GM18499 (cell line): ENCODE results near the gene POLR2C.
"Not testable (repeated sequence)": the region's sequence is repeated elsewhere in the genome, so short reads cannot be mapped to it uniquely, and the experiment has no call there.

Source experiments
- ATAC-seq: cut with Tn5 transposase; IDR thresholded peaks from one replicate; pipeline ENCODE4 v1.9.1; 2021; ENCODE audit warnings: moderate number of reproducible peaks; ENCODE audit not compliant: insufficient read depth, unreplicated experiment

The POLR2C gene

GRCh38 chr16:57462209-57462977 is at the start of gene POLR2C:
TSS of gene POLR2C (plus strand) at chr16:57462679. CDS start at chr16:57462725, 46 bp downstream.
- no peak for ATAC-seq

DNA sequence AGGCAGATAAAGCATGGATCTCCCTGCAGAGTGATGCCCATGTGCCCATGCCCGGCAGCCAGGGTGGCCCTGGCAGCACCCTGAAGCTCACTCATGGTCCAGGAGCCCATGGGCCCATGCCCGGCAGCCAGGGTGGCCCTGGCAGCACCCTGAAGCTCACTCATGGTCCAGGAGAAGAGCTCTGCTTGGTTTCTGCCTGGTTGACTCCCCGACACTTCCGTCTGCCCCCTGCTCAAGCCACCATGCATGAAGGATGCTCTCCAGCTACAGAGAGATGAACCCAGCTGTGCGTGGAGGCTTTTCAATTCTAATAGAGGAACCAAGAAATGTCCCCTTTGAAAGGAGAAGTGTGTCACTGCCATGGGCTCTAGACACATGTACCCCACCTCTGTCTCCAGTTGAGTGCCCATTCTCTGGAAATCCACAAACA is 49.2 kb upstream of the POLR2C start:
- ATAC-seq: peak; percentile 56

DNA sequence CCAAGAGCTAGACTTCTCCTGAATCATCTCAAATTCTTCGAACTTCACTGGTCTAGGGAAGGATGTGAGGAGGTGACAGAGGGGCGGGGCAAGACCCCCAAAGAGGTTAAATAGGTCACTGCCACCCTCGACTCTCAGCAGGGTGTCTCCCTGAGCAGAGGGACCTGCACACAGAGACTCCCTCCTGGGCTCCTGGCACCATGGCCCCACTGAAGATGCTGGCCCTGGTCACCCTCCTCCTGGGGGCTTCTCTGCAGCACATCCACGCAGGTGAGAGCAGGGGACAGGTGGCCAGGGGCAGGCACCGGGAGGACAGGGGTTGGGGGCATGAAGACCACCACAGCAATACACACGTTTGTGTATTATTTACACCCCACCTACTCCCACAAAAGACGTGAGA is 48.7 kb upstream of the POLR2C start:
- ATAC-seq: no peak

GRCh38 chr16:57416084-57416483 is 46.4 kb upstream of the POLR2C start:
- no peak for ATAC-seq

- ATAC-seq: no peak
Observed at GRCh38 chr16:57419506-57419905, 43.0 kb upstream of the POLR2C start.

DNA sequence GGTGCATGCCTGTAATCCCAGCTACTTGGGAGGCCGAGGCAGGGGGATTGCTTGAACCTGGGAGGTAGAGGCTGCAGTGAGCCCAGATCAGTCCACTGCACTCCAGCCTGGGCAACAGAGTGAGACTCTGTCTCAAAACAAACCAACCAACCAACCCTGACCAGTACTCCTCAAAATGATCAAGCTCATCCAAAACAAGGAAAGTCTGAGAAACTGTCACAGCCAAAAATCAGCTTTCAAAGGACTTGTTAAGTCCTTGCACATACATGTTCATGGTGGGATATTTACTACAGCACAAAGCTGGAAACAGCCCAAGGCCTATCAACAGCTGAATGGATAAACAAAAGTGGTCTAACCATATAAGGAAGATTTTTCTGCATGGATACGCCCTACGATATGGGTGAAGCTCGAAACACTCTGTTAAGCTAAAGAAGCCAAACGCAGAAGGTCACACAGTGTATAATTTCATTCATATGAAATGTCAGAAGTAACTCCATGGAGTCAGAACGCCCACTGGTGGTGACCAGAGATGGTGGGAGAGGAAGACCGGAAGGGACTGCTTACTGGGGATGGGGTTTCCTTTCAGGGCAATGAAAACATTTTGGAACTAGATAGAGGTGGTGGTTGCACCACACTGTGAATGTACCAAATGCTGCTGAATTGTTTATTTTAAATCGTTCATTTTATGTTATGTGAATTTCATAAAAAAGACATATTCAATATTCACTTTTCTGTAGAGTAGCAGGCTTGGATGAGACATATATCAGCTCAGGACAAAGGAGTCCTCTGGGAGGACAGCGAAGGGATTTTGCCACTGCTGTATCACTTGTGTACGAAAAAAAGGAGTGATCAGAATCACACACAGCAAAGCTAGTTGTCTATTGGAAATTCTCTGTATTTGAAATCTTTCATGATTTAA is 40.2 kb upstream of the POLR2C start:
- ATAC-seq: no peak

- no peak for ATAC-seq
Observed at GRCh38 chr16:57423152-57423551, 39.3 kb upstream of the POLR2C start.

DNA sequence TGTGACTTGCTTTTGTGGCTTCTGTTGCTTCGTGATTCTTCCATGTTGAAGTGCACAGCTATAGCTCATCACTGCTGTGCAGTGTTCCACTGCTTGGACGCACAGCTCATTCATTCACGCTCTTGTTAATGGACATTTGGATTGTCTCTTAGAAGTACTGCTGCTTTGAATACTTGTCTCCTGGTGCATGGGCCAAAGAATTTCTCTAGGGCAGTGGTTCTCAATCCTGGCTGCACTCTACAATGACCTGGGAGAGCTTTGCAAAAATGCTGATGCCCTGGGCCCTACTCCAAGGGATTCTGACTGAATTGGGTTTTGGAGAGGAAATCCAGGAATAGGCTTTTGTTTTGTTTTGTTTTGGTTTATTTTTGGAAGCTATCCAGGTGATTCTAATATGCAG is 37.9 kb upstream of the POLR2C start:
- no peak for ATAC-seq

DNA sequence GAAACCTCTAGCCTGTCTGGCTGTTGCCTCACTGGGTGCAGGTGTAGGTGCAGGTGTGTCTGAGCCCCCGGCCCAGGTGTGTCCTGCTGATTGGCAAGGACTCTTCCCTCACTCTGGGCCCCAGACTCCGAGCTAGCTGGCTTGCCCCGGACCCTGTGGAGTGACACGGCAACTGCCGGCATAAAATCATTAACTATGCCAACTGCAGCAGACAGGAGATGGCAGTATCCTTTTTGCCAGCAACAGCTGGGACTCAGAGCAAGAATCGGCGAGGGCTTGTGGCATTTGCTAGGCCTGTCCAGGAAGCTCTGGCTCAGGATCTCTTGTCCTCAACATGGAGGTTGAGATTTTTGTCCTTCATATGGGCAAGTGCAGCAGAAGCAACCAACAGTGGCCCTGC is 36.1 kb upstream of the POLR2C start:
- no peak for ATAC-seq

DNA sequence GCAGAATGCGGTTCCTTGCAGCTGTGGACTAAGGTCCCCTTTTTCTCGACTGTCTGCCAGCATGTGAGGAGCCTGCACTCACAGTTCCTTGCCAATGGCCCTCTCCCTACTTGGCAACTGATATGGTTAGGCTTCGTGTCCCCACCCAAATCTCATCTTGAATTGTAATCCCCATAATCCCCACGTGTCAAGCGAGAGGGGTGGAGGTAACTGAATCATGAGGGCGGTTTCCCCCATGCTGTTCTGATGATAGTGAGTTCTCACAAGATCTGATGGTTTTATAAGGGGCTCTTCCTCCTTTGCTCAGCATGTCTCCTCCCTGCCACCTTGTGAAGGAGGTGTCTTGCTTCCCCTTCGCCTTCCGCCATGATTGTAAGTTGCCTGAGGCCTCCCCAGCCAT is 35.2 kb upstream of the POLR2C start:
- no peak for ATAC-seq

GRCh38 chr16:57427824-57428223 is 34.7 kb upstream of the POLR2C start:
- ATAC-seq: no peak

DNA sequence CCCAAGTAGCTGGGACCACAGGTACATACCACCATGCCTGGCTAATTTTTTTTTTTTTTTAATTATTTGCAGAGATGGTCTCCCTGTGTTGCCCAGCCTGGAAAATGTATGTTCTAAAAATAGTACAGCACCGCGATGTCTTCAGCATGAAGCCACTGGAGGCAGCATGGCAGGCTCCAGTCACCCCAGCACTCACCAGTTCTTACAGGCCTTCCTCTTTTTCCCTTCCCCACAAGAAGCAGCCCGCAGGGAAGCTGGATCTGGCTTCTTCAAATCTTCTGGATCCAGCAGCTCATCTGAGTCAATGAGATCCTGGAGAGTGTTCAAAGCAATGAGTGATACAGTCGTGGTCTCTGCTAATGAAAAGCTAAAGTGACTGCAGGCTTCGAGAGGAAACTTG is 31.5 kb upstream of the POLR2C start:
- no peak for ATAC-seq

DNA sequence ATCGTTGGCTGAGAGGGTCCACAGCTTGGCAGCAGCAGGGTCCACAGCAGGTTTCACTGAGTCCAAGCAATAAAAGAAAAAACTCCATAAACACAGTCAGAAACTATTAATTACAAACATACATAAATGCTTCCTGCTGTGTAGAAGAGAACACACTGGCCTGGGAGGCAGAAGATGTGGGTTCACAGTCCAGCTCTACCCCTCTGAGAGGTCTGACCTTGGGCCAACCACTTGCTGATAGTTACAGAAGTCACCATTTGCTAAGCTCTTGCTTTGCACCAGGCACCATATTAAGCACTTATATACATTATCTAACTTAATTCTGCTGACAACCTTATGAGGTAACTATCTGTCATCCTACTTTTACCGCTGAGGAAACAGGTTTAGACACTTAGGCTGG is 30.0 kb upstream of the POLR2C start:
- ATAC-seq: no peak

DNA sequence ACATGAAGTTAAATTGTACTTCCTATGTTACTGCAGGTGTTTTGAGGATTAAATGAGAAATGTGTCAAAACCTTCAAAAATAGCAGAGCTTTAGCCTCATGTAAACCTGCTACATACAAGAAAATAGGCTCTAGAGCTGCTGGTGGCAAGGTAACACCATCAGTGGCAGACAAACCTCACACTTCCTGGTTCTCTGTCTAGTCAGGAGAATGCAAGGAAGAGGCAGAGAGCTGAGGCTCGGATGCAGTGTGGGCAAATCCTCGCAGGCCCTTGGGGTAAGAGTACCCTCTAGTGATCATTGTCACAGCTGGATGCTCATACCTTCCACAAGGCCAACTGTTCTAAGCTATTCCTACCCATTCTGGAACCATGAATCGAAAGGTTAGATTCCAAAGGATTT is 29.5 kb upstream of the POLR2C start:
- ATAC-seq: no peak

- no peak for ATAC-seq
Observed at GRCh38 chr16:57434003-57434402, 28.5 kb upstream of the POLR2C start.

DNA sequence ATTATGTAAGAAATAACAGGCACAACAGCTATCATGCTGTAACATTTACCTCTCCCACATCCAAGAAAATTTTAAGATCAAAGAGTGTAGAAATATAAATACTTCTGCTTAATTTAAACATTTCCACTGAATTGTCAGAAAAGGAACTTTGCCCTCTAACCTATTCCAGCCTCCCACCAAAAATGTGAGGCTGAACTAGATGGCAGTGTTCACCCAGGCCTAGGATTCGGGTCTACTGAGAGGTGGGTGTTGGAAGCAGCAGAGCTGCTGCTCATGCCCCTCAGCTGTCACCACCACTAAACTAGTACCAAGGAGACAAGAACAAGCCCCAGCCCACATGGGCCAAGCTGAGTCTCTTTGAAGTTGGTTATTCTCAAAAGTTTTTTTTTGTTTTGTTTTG is 26.6 kb upstream of the POLR2C start:
- no peak for ATAC-seq

DNA sequence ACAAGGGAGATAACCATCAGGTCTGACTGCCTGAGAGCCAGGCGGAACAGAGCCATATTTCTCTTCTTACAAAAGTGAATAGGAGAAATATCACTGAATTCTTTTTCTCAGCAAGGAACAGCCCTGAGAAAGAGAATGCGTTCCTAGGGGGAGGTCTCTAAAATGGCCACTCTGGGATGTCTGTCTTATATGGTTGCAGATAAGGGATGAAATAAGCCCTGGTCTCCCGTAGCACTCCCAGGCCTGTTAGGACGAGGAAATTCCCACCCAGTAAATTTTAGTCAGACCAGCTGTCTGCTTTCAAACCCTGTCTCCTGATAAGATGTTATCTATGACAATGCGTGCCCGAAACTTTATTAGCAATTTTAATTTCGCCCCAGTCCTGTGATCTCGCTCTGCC is 22.5 kb upstream of the POLR2C start:
- ATAC-seq: not testable (repeated sequence)

- not testable (repeated sequence) for ATAC-seq
Observed at GRCh38 chr16:57440551-57440950, 21.9 kb upstream of the POLR2C start.

DNA sequence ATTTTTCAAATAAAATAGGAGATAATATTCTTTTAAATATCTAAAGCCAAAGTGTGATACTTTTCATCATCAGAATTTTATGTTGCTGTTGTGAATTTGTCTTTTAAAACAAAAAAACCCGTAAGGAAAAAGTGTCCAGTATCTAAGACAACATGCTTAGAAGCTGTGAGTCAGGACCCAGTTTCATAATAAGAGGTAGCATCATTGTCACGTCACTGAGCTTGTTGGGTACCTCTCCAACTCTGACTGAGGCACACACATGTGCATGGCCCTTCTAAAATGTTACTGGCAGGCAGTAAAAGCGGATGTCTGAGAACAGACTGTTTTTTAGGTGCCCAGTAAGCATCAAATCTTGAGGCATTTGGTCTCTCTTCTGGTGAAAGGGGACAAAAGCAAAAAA is 17.8 kb upstream of the POLR2C start:
- no peak for ATAC-seq

GRCh38 chr16:57445510-57445909 is 17.0 kb upstream of the POLR2C start:
- ATAC-seq: no peak

- ATAC-seq: peak; percentile 28
Observed at GRCh38 chr16:57446531-57447185, 15.8 kb upstream of the POLR2C start.
